NCI-H748 (cell line): ENCODE data around the gene CHST13.
A peak's percentile ranks its signal among the peaks of the same experiment; 100 is the strongest.

Experiments used
- DNase-seq: peaks from one replicate; lab custom pipeline; 2025; ENCODE audit not compliant: unreplicated experiment; lab: John Stamatoyannopoulos, UW

The CHST13 gene

DNA sequence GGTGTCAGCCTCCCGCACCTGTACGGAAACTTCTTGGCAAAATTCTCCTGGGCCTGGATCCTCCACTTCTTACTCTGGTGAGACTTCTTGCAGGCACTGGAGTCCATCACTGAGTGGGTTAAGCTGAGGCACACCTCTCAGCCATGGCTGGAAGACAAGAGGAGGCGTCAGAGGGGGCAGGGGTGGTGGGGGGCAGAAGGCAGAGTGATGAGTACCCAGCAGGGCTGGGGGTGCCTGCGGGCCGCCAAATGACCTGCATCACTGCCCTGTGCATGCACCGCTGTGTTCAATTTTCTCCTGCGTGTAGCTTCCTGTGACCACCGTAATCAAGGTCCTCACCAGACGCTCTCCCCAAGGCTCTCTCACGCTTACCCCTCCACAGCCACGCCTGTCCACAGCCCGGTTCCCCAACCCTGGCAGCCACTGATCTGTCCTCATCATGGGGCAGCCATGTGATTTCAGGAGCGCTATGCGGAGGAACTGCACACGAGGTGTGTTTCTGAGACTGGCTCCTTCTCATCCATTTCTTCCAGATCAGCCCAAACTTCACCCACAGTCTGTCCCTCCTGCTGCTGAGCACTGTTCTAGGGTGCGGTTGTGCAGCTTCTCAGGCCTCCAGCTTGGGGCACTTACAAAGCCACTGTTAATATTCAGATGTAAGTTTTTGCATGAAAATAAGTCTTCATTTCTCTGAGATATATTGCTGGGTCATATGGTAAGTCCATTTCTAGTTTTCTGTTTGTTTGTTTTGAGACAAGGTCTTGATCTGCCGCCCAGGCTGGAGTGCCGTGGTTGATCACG lies 29.5 kb downstream of the CHST13 start:
- no peak for DNase-seq

GRCh38 chr3:126554560-126555525 lies 30.9 kb downstream of the CHST13 start:
- no peak for DNase-seq

- DNase-seq: no peak
Measured at GRCh38 chr3:126555795-126556636, 32.1 kb downstream of the CHST13 start.

DNA sequence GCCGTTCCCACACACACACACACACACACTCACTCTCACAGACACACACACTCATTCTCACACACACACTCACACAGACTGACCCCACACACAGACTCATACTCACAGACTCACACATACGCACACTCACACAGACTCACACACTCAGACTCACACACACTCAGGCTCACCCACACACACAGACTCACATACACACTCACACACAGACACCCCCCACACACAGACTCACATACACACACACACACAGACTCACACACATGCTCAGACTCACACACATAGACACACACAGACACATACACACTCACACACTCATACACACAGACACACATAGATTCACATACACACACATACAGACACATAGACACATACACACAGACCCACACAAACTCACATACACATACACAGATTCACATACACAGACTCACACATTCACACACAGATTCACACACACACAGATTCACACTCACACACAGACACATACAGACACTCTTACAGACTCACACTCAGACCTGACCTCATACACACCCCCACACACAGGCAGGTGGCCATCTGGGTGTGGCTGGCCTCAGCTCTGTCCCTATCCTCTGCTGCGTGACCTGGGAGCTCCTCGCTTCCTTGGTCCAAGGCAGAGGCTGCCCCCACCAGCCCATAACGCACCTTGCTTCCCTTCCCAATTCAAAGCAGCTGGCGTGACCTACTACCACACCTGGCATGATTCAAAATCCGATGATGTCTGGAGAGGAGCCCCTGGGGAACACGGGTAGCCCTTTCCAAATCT lies 32.9 kb downstream of the CHST13 start:
- DNase-seq: no peak

GRCh38 chr3:126557415-126557745 lies 33.4 kb downstream of the CHST13 start:
- DNase-seq: no peak

DNA sequence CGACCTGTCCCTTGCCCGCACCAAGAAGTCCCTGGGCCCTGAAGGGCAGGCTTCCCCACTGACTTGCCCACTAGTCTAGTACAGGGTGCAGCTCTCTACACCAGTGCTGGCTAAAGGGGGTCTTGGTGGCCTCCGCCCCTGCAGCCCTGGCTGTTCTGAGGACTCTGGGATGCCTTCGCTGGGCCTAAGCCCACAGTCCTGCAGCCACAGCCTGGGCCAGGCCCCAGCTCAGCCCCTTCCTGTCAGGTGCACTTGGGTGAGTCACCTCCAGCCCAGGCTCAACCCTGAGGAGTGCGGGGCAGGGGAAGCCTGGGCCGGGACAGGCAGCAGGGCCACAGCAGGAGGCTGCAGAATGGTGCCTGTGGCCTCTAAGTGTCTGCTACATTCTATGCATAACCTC lies 33.8 kb downstream of the CHST13 start:
- no peak for DNase-seq

DNA sequence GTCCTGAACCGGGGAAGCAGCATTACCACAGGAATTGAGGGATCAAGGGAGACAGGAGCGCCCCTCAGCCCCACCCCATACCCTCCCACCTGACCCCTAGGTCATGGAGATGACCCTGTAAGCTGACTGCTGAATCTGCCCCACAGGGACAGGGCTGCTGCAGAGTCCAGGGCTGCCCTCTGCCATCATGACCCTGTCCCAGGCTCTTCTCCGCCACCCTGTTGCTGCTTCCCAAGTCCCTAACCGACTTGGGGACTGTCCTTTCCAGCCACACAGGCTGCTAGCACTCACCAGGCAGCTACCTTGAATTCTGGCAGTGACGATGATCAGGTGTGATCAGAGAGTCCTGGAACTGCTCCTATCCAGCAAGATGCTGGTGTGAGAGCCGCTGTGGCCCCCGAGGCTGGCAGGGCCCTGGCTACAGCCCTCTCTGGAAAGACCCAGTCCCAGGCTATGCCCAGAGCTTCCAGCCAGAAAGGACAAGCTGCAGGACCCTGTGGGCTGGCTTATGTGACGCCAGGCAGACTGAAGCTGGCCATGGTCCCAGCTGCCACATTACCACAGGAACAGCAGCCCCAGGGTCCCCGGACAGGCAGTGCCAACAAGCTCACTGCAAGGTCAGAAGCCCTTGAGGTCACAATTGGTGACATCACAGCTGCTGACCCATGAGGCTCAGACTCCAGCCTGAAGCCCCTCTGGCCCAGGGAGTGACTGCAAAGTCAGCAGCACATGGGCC lies 34.5 kb downstream of the CHST13 start, which contains the start of gene C3orf22:
Gene C3orf22 (minus strand): TSS at position 597 of the 736 bp plus-strand sequence. CDS start 5,542 bp downstream, outside the sequence.
- DNase-seq: no peak

- DNase-seq: no peak
Measured at GRCh38 chr3:126562737-126563276, 38.9 kb downstream of the CHST13 start.

DNA sequence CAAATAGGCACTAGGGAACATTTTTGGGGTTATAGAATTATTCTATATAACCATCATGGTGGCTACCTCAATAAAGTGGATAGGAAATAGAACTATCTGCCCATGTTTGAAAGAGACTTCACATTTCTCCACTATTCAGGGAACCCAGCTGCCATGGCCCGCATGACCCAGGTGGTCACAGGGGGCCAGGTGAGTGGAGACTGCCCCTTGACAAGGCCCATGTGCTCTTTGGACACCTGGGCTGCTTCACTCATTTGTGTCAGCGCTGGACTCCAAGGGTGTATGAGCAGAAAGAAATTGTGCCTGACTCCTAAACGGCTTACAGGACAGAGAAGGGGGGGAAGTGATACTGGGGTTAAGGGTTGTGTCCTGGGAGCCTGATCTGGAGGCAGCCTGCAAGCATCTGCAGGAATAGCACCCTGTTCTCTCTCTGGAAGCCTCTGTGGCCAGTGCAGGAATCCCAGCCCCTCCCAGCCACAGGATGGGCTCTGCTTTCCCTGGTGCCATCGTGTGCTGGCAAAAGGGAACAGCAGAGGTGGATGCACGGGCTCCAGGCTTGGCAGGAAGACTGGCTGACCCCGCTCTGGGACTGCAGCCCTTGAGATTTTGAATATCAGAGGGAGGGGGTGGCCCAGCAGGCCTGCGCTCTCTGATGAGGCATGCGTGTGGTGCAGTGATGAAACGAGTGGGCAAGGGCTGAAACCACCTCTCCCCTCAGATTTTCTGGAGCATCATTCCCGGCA lies 43.9 kb downstream of the CHST13 start:
- DNase-seq: no peak

- DNase-seq: no peak
Measured at GRCh38 chr3:126568776-126569342, 44.9 kb downstream of the CHST13 start.

DNA sequence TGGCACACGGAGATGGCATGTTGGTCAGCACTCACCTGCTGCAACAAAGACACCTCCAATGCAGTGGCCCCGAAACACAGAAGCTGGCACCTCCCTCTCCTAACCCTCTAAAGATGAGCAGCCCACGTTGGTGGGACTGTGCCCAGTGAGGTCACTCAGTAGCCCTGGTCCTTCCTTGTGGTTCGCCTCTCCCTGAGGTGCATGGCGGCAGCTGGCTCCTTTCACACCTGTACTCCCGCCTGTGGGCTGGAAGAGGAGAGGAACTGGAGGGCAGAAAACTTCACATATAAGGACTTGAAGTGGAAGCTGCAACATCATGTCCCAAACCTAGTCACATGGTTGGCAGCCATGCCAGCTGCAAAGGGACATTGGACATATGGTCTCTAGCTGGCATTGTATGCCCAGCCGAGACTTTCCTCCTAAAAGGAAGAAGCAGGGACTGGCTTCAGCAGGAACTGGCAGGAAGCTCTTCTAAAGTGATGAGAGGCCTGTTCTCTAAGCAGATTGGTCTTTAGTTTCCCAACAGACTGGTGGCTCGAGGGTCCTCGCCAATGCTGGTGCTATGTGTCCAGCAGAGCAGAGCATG lies 45.5 kb downstream of the CHST13 start:
- no peak for DNase-seq

GRCh38 chr3:126570103-126570541 lies 46.2 kb downstream of the CHST13 start:
- no peak for DNase-seq

DNA sequence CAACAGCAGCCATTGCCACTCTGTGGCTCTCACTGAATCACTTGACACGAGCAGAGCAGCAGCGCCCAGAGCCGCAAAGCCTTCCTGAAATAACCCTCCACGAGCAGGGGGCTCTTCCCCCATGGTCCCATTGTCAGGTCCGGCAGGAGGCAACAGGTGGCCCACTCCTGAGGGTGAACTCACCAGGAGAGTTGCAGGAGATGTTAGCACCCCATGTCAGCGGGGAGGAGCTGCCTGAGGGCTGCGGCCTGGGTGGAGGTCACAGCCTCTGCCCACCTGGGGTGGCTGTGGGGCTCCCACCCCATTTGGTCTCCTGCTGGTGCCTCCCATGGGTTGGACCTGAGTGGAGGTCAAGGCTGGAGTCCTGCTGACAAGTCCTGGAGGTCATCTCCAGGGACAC lies 47.1 kb downstream of the CHST13 start:
- DNase-seq: no peak

DNA sequence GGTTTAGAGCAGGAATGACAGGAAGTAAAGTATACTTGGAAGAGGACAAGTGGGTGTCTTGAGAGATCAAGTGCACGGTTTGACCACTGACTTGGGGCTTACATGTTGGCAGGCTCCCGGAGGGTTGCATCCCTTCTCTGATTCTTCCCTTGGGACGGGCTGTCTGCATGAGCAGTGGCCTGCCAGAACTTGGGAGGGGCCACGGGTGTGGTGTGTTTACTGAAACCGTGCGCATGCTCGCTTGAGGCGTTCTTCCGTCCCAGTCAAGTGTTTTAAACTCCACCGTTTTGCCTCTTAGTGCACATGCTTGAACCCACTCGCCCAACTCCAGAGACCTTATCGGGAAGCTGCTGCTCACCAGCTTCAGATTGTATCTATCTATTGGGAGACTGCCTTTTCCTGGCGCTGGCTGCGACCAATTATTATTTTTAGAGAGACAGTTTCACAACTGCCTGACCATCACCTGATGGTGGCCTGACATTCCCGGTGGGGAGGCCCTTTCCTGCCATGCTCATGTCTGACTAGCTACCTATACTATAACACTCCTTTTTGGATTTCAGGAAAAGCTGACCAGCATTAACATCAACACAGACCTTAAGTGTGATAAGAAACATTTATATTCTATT lies 49.6 kb downstream of the CHST13 start:
- DNase-seq: peak; percentile 54

DNA sequence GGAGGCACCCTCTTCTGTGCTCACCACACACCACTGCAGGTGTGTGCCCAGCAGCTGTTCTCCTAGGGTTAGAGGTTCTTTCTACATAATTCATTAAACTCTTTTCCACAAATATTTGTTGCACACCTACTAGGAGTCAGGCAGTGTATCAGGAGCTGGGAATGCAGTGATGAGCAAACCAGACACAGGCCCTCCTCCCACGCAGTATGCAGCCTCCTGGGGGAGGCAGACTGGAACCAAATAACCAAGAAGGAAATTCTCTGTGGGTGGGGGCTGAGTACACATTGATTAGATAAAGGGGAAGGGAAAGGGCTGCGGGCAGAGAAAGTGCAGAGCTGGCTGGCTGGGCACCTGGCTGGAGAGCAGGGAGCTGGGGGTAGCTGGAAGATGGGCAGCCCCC lies 53.3 kb downstream of the CHST13 start:
- no peak for DNase-seq

DNA sequence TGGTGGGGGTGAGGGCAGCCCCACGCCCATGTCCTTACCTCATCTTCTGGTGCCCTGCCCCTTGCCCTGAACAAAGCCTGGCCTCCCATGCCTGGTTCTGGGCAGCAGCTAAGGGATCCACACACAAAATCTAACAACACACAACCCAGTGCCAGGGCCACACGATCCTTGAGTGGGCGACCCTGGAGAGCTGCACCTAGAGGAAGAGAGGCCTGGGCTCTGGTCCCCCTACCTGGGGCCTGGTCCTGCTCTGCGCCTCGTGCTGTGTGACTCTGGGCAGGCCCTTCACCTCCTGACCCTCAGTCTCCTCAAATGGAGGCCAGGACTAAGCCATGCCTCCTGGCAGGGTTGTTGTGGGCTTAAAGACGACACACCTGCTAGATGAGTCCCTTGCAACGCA lies 54.7 kb downstream of the CHST13 start:
- no peak for DNase-seq

GRCh38 chr3:126580746-126581145 lies 56.8 kb downstream of the CHST13 start:
- DNase-seq: no peak
